Ammon's horn (tissue), 1 donor: ENCODE results near the gene COL4A2.

Source experiments
- DNase-seq: peaks from one replicate; pipeline ENCODE4 v3.0.0-alpha.2; 2016; ENCODE audit warnings: low spot score

COL4A2 gene

DNA sequence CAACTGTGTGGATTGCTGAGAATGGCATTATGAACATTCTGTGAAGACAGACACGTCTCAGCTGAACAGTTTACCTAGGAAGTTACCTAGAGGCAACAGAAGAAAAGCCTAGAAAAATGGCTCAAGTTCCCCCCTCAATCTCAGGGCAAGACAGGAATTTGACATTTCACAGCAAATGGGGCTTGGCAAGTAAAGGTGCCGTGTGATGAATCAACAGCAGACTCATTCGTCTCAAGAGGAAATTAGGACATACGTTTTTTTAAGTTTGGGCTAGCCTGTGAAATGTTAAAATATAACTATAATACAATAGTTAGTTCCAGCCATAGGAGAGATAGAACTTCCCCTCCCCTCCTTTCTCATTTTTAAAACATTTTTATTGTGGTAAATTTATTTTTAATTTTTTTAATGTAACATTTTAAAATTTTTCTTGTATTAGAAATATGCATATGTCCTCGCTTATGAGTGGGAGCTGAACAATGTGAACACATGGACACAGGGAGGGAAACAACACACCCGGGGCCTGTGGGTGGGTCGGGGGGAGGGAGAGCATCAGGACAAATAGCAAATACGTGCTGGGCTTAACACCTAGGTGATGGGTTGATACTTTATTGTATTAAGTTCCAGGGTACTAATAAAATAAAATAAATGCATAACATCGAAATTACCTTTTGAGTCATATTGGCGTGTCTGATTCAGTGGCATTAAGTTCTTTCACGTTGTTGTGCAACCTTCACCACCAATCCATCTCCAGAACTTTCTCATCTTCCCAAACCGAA, 116.0 kb downstream of the COL4A2 start:
- DNase-seq, result no peak

DNA sequence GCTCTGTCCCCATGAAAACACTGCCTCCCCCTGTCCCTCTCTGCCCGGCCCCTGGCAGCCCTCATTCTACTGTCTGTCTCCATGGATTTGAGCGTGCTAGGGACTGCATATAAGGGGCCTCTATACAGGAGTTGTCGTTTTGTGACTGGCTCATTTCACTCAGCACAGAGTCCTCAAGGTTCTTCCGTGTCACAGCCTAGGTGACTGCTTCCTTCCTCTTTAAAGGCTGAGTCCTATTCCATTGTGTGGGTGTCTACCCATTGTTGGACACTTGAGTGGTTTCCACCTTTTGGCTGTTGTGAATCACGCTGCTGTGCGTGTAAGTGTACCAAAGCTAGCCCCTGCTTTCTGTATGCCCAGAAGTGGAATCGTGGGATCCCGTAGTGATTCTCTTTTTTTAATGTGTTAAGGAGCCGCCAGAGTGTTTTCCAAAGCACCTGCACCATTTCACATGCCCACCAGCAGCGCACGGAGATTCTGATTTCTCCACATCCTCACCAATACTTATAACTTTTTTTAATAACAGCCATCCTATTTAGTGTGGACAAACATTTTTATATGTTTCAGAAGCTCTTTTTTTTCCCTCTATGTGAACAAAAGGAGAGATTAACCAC, 116.7 kb downstream of the COL4A2 start:
- DNase-seq, result no peak

DNA sequence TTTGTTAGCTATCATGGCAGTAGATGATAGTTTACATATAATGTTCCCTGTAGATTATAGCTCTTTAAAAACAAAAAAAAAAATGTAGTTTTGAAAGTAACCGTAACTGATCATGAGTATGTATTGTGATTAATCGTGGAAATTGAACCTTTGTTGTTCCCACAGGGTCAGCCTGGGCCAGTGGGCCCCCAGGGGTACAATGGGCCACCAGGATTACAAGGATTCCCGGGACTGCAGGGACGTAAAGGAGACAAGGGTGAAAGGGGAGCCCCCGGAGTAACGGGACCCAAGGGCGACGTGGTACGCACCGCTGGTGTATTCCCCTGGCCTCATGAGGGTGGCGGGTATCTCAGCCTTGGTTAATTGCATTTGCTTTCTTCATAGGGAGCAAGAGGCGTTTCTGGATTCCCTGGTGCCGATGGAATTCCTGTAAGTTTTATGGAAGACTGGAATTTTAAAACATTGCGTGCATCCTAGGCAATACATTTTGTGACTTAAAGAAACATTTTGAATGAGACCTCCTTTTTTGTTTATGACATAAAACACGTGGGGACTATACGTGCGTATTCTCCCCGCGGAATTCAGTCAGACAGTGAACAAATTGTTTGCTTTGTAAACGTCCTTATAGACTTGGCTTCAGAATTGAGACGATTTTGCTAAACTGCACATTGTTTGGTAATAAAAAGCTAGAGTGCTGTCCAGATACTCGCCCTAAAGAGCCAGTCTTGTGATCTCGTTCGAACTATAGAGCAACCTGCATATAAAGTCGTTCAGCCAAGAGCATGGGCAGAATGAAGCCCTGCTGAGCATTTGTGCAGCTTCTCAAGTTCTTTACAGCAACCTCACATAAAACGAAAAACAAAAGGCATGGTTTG, 117.7 kb downstream of the COL4A2 start:
- no peak for DNase-seq

DNA sequence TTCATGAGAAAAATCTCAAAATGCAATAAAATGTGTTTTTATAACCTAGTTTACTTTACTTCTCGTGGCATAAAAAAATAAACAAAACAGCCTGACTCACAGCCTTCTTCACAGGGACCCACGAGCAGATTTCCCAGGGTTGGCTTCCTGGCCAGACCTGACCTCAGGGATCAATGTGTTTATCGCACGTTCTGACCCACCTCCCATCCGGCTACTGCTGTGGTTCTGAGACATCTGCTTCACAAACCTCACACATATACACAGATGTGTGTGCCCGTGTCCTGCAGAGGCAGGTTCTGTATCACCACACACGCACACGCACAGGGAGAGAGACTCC, 118.3 kb downstream of the COL4A2 start:
- DNase-seq, result no peak

- peak; percentile 57 for DNase-seq
These were observed 119.7 kb downstream of the COL4A2 start for GRCh38 chr13:110426735-110427134.

GRCh38 chr13:110428313-110428712, 121.2 kb downstream of the COL4A2 start:
- no peak for DNase-seq

GRCh38 chr13:110430391-110431336, 123.6 kb downstream of the COL4A2 start:
- no peak for DNase-seq

GRCh38 chr13:110431425-110432294, 124.6 kb downstream of the COL4A2 start:
- no peak for DNase-seq

DNA sequence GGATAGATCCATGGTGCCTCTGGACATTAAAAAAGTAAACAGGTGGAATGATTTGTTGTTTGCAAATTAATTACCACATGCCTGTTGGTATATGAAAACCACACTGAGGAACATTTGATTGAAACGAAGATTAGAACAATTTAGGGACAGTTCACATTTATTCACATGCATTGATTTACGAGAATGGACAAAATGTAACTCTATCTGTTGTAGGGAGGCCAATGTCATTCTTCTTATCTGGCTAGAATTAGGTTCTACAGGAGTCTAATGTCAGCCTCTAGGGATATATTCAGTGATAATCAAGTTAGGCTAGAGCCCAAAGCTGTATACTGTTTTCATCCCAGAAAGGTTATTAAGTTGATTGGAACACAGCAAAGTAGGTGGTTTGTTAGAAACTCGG, 125.4 kb downstream of the COL4A2 start:
- DNase-seq, result no peak

GRCh38 chr13:110433014-110433413, 125.9 kb downstream of the COL4A2 start:
- DNase-seq, result no peak

- DNase-seq, result no peak
These were observed 127.5 kb downstream of the COL4A2 start for GRCh38 chr13:110434629-110435028.

GRCh38 chr13:110435331-110435730, 128.2 kb downstream of the COL4A2 start:
- no peak for DNase-seq

- no peak for DNase-seq
These were observed 129.2 kb downstream of the COL4A2 start for GRCh38 chr13:110436276-110436675.

DNA sequence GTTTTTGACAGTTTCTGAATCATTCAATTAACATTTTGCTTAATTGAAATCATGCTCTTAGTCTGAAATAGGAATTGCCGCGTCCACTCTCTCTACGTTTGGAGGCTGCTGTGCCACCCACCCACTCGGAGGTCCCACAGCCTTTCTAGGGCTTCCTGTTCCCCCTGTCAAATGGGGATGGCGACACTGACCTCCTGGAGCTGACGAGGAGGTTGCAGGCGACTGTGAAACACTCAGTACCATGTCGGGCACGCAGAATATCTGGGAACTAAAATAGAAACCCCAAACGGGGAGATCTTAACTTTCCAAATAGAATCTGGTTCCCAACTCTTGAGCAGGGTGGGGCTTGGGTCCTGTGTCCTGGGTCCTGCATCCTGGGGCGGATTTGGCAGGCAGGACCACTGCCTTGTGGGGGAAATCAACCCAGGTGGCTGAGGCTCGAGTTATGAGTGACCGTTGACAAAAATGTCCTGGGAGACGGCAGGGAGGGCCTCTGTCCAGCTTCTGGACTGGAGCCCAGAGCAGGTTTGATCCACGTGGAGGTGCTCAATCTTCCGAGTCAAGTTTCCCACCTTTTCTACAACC, 129.8 kb downstream of the COL4A2 start:
- no peak for DNase-seq

DNA sequence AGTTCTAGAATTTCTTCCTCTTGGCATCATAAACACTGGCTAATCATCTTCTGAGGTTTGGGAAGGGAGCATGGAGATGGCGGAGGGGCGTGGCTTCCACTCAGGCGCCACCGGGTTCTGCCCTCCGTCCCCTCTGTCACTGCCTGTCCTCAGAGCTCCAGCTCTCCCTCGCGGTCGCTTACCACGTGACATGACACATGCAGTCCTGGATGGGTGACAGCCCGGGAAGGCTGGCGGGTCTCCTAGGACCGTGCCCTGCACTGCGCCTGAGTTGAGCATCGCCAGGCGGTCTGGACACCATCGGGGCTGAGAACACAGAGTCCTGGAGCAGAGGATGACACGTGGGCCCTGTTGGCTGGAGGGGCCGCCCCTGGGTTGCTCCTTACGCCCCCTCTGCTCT, 131.1 kb downstream of the COL4A2 start:
- no peak for DNase-seq

DNA sequence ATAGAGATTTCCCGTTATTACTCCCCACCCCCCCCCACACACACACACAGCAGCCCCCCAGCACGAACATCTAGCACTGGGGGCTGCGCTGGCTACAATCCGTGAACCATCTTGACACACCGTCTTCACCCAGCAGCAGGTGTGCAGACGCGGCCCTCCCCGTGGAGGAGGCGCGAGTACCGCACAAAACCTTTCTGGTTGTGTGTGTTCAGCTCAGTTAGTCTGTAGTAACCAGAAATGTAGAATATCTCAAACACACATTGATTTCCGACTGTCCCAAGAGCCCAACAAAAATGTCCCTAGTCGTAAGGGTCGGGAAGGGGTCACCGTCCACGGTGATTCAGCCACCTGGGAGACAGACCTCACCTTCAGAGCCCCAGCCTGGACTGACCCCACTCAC, 131.7 kb downstream of the COL4A2 start:
- DNase-seq, result no peak

DNA sequence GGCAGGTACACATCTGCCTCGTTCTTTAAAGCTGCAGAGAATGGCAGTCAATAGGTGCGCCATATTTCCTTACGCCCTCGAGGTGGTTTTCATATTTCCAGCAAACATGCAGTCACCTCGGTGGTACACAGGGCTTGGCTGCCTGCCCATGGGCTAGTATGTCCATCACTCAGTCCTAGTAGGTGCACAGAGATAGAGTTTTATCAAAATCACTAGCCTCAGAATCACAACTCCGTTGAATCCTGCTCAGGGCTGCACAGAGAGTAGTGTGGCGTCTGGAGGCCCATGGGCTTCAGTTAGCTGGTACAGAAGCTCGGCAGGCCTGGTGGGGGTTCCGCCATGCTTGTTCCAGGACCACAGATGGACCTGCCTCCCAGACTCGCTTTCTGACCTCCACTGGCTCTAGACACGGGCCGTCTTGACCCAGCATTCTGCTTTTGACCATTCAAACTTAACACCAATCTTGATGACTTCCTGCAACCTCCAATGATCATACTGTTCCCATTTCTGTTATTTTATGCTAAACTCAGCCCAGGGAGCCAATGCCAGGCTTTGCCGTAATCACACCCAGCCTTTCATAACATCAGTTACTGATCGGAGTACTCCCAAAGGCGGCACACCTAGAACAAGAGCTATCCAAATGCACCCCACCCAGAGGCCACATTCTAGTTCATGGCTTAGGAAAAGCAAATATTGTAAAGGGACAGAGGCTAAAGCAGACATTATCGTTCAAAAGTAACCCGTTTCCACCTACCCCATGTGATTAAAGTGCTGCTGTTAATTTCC, 134.1 kb downstream of the COL4A2 start:
- no peak for DNase-seq

DNA sequence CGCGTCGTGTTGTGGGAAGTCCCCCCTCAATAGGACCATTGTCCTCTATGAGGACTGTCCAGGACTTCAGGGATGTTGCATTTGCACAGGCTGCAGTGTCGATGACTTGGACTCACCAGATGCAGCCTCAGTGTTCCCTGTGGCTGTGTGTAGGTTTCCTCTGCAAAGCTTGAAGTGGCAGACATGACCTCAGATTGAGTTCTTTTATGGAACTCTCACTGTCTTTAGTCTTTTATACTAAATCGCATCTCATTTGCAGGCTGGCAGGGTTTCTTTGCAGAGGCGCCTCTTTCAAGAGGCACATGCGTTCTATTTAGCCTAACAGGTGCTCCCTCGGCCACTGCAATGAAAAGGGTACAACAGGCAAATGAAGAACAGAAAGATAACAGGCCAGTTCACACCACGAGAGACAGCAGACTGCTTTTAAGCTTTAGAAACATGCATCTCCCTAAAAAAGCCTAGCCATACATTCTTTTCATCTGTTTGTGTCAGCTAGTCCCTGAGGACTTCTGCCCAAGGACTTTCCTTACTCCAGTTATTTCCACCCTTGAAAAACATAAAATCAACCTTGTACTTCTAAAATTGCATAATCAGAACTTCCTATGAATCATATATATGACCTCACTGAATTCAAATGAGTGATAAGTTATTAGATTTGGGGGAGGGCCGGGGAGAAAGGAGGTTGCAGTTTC, 136.0 kb downstream of the COL4A2 start:
- DNase-seq, result no peak

DNA sequence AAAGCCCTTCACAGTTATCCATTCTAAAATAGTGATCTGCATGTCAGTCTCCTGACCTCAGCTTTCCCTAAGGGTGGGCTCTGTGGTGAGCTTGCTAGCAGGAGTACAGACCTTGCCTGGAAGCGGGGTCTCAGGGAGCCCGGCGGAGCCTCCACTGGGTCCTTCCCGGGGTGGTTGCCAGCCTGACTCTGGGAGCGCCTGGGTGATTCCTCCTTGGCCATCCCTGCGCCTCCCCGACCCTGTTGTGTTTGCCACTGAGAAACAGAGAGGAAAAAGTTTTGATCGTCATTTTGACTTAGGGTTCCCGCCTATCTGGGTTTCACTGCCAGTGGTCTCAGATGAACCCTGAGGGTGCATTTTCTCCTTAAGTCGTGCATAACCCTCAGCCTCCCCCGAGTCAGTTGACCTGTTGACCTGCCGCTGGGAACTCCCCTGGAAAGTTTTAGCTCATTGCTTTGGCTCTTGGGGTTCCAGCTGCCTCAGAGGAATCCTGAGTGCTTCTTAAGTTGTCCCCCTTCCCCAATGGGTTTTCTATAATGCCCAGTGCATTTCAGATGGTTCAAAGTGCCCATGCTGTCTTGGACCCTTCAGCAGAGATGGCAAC, 136.6 kb downstream of the COL4A2 start:
- no peak for DNase-seq
